Omental fat pad (tissue), 4 donors: ENCODE results near the gene CD69. TPM values are rescaled to one million over a fixed set of nuclear protein-coding genes. Genes with fewer than 3 reads are reported as not detected.

Experiments
- ATAC-seq: fragments of 150-250 bp; one replicate; pipeline ENCODE4 v1.9.1; 2016; ENCODE audit warnings: mild to moderate bottlenecking, moderate library complexity; ENCODE audit not compliant: low FRiP score
- DNase-seq: peaks from one replicate; pipeline ENCODE4 v3.0.0-alpha.2; 2019; ENCODE audit warnings: low spot score
- CTCF ChIP-seq, 3 donors: fragments of 450-650 bp; IDR thresholded peaks; one replicate each; pipeline ENCODE4 v1.5.1; 2016 to 2017; ENCODE audit warnings: antibody characterized with exemption in 3 of 3, mild to moderate bottlenecking in 3 of 3, moderate library complexity in 2 of 3
- total RNA-seq, 4 donors: library from RNA; depleted of rRNA; stranded (reverse); fragments of >200 nt; gene quantifications; one replicate each; pipeline ENCODE4 v1.1.0, GENCODE V29; 2016

Gene CD69
- 10 to 100 TPM; 10.0 to 36.3 (median 17.0) TPM for total RNA-seq

GRCh38 chr12:9760699-9761418 lies at the start of gene CD69:
TSS of gene CD69 (minus strand) at chr12:9760901. CDS start at chr12:9760820, 81 bp downstream.
- DNase-seq (no peak), ATAC-seq (no peak)
- no peak for TF ChIP-seq CTCF (IDR thresholded peaks at IDR 0.05)

- no peak for ATAC-seq
- no peak for TF ChIP-seq CTCF (IDR thresholded peaks at IDR 0.05)
- no peak for DNase-seq
Observed at GRCh38 chr12:9809866-9810265, 49.2 kb upstream of the CD69 start.

- ATAC-seq (no peak), DNase-seq (no peak)
- no peak for TF ChIP-seq CTCF (IDR thresholded peaks at IDR 0.05)
Observed at GRCh38 chr12:9809338-9809737, 48.6 kb upstream of the CD69 start.

- DNase-seq (no peak), ATAC-seq (no peak)
- TF ChIP-seq CTCF (IDR thresholded peaks at IDR 0.05) = no peak
Observed at GRCh38 chr12:9808504-9808903, 47.8 kb upstream of the CD69 start.

GRCh38 chr12:9806714-9807113 lies 46.0 kb upstream of the CD69 start:
- no peak for DNase-seq
- no peak for ATAC-seq

GRCh38 chr12:9805883-9806282 lies 45.2 kb upstream of the CD69 start:
- TF ChIP-seq CTCF (IDR thresholded peaks at IDR 0.05) = no peak
- ATAC-seq (no peak), DNase-seq (no peak)

More at GRCh38 chr12:9806714-9807113, 46.0 kb upstream of the CD69 start:
- no peak for TF ChIP-seq CTCF (IDR thresholded peaks at IDR 0.05)

GRCh38 chr12:9799961-9800360 lies 39.3 kb upstream of the CD69 start:
- no peak for TF ChIP-seq CTCF (IDR thresholded peaks at IDR 0.05)
- DNase-seq = no peak
- ATAC-seq = no peak
